Glutamatergic neuron (in vitro differentiated cells): ENCODE data around the gene ANXA3. TPM values are rescaled to one million over a fixed set of nuclear protein-coding genes. Genes with fewer than 3 reads are reported as not detected.

Source experiments
- DNase-seq: peaks from one replicate; pipeline ENCODE4 v3.0.0; 2022
- H3K27ac Mint-ChIP-seq: one replicate; pipeline ENCODE4 v1.8.0; 2020; ENCODE audit warnings: mild to moderate bottlenecking, mixed read lengths, inconsistent platforms; ENCODE audit not compliant: unreplicated experiment
- H3K27me3 Mint-ChIP-seq: one replicate; pipeline ENCODE4 v1.8.0; 2020; ENCODE audit warnings: mild to moderate bottlenecking, moderate library complexity, mixed read lengths, inconsistent platforms; ENCODE audit not compliant: unreplicated experiment
- H3K36me3 Mint-ChIP-seq: one replicate; pipeline ENCODE4 v1.8.0; 2020; ENCODE audit warnings: mild to moderate bottlenecking, mixed read lengths, inconsistent platforms; ENCODE audit not compliant: unreplicated experiment
- H3K4me1 Mint-ChIP-seq: one replicate; pipeline ENCODE4 v1.8.0; 2020; ENCODE audit warnings: mild to moderate bottlenecking, low read depth, mixed read lengths, inconsistent platforms; ENCODE audit not compliant: unreplicated experiment
- H3K4me3 Mint-ChIP-seq: one replicate; pipeline ENCODE4 v1.8.0; 2020; ENCODE audit warnings: mild to moderate bottlenecking, mixed read lengths, inconsistent platforms; ENCODE audit not compliant: unreplicated experiment
- H3K9me3 Mint-ChIP-seq: one replicate; pipeline ENCODE4 v1.8.0; 2020; ENCODE audit warnings: mild to moderate bottlenecking, moderate library complexity, mixed read lengths, inconsistent platforms; ENCODE audit not compliant: unreplicated experiment
- total RNA-seq: library from RNA; stranded (reverse); fragmentation: NEBNext Ultra II Directional; extraction: Animal tissue kit (Norgen Biotek cat#: 25700); gene quantifications from one replicate; pipeline ENCODE4 v1.2.1, GENCODE V29; 2021; ENCODE audit not compliant: unreplicated experiment
- TF ChIP-seq, protein P1 (sequence below): fragments of 200-600 bp; sonication (generic); IDR thresholded peaks from one replicate; pipeline ENCODE4 v1.5.0; 2021; ENCODE audit not compliant: partially characterized antibody, unreplicated experiment

Gene ANXA3
- total RNA-seq, 1 donor from 2014 or later: not detected

- Mint-ChIP-seq H3K36me3 (no peaks in the 10 kb centered on the region), H3K4me1 (no peaks in the 10 kb centered on the region), H3K27ac (no peak overlapping the region), H3K27me3 (no peaks in the 10 kb centered on the region), H3K4me3 (no peak overlapping the region), H3K9me3 (no peaks in the 10 kb centered on the region)
- TF ChIP-seq, protein P1, sequence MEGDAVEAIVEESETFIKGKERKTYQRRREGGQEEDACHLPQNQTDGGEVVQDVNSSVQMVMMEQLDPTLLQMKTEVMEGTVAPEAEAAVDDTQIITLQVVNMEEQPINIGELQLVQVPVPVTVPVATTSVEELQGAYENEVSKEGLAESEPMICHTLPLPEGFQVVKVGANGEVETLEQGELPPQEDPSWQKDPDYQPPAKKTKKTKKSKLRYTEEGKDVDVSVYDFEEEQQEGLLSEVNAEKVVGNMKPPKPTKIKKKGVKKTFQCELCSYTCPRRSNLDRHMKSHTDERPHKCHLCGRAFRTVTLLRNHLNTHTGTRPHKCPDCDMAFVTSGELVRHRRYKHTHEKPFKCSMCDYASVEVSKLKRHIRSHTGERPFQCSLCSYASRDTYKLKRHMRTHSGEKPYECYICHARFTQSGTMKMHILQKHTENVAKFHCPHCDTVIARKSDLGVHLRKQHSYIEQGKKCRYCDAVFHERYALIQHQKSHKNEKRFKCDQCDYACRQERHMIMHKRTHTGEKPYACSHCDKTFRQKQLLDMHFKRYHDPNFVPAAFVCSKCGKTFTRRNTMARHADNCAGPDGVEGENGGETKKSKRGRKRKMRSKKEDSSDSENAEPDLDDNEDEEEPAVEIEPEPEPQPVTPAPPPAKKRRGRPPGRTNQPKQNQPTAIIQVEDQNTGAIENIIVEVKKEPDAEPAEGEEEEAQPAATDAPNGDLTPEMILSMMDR: no peak
- no peak for DNase-seq
Observed at GRCh38 chr4:78629991-78630541, 78.5 kb downstream of the ANXA3 start.

DNA sequence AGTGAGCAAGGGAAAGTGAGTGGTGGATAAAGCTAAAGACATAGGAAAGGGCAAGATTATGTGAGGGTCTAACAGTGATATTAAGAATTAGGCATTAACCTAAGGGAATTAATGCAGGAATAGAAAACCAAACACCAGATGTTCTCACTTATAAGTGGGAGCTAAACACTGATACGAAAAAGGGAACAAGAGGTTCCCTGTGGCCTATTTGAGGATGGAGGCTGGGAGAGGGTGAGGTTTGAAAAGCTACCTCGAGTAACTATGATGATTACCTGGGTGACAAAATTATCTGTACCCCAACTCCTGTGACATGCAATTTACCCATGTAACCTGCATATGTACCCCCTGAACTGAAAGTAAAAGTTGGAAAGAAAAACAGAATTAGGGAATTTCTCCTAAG is 79.0 kb downstream of the ANXA3 start:
- DNase-seq: no peak
- Mint-ChIP-seq H3K4me1 (no peaks in the 10 kb centered on the region), H3K36me3 (no peaks in the 10 kb centered on the region), H3K4me3 (no peak overlapping the region), H3K27me3 (no peaks in the 10 kb centered on the region), H3K9me3 (no peaks in the 10 kb centered on the region), H3K27ac (no peak overlapping the region)
- TF ChIP-seq, protein P1: no peak

- Mint-ChIP-seq H3K36me3 (no peaks in the 10 kb centered on the region), H3K9me3 (peaks cover 3% of the 10 kb centered on the region), H3K27ac (no peak overlapping the region), H3K4me3 (no peak overlapping the region), H3K27me3 (peaks cover 4% of the 10 kb centered on the region), H3K4me1 (no peaks in the 10 kb centered on the region)
- no peak for DNase-seq
- TF ChIP-seq, protein P1: no peak
Observed at GRCh38 chr4:78634011-78634664, 82.6 kb downstream of the ANXA3 start.

DNA sequence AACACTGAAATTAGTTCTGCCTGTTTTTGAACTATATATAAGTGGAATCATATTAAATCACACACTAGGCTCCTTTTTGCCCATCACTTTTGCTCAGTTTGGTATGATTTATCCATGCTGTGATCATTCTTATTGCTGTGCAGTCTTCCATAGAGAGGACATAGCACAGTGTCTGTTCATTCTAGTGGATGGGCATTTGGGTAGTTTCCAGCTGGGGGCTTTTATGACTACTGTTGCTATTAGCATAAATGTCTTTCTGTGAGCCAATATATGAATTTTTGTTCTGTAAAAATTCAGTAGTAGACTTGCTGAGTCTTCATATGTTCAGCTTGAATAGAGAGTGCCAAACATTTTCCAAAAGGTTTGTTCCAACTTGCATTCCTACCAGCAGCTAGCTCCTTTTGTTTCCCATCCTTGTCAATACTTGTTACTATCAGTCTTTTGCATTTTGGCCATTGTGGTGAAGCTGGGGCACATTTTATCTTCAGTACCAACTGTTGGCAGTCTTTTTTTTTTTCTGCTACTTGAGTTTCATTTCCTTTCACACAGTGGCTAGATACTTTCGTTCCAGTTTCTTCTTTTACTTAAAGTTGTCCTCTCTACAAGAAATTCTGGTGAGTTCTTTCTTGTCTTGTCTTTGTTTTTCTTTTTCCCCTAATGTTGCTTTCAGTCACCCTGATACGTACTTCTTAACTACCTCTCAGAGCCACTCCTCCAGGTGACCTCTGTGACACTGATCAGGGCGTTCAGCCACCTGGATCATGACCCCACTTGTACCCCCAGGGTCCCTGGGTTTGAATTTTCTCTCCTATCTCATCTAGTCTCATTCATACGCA is 87.0 kb downstream of the ANXA3 start:
- H3K4me1 Mint-ChIP-seq: no peaks in the 10 kb centered on the region
- peaks cover 3% of the 10 kb centered on the region for H3K9me3 Mint-ChIP-seq
- no peak overlapping the region for H3K27ac Mint-ChIP-seq
- no peak overlapping the region for H3K4me3 Mint-ChIP-seq
- TF ChIP-seq, protein P1: no peak
- DNase-seq: no peak
- H3K36me3 Mint-ChIP-seq: no peaks in the 10 kb centered on the region
- H3K27me3 Mint-ChIP-seq: peaks cover 4% of the 10 kb centered on the region

DNA sequence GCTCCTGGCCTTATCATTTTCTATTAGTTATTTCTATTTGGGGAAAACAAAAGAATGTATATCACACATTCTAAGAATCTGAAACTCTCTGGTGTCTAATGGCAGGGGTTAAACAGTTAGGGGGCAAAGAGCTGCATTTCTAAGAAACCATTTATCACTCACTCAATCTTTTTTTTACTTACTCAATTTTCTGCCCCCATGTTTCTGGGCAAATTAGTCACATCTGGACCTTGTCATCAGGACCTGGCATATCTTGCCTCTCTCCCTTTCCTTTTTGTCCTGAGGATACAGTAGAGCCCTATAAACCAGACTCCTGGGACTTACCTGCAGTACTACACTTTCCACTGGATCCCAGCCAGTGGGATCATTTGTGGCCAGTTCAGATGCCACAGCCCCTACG is 89.1 kb downstream of the ANXA3 start:
- no peak for DNase-seq
- TF ChIP-seq, protein P1: no peak
- H3K27me3 Mint-ChIP-seq: peaks cover 4% of the 10 kb centered on the region
- peaks cover 3% of the 10 kb centered on the region for H3K9me3 Mint-ChIP-seq
- H3K27ac Mint-ChIP-seq: no peak overlapping the region
- no peaks in the 10 kb centered on the region for H3K4me1 Mint-ChIP-seq
- no peak overlapping the region for H3K4me3 Mint-ChIP-seq
- H3K36me3 Mint-ChIP-seq: no peaks in the 10 kb centered on the region
